NCI-H146 (cell line): Measurements from ENCODE around the gene RGS11.
A peak's percentile ranks its signal among the peaks of the same experiment; 100 is the strongest.

Source experiments
- DNase-seq: peaks from one replicate; lab custom pipeline; 2025; lab: John Stamatoyannopoulos, UW

The RGS11 gene

DNA sequence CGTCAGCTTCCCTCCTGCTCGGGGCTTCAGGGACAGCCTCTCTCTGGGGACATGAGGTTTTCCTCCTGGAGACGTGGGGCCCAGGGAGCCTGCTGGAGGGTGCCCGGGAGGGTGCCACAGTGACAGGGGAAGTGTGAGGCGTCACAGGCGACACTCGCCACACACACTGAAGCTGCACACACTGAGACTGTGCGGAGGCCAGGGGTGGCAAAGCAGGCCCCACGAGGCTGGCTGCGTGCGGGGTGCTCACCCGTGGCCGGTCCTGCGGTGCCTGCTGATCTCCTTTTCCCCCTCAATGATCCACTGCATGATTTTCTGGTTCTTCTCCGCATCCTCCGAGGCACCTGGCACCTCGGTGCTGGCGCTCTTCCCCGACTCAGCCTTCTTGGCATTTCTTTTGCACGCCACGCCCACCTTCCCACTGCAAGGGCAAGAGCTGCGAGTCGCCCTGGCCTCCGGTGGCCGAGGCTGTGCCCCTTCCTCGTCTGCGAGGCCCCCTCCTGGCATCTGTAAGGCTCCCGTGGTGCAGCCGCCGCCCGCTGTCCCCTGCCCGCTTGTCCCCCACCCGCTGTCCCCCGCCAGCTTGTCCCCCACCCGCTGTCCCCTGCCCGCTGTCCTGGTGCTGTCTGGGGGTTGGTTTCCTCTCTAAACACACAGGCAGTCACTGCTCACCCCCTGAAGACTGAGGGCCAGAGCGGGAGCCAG, 21.2 kb upstream of the RGS11 start:
- DNase-seq: no peak

DNA sequence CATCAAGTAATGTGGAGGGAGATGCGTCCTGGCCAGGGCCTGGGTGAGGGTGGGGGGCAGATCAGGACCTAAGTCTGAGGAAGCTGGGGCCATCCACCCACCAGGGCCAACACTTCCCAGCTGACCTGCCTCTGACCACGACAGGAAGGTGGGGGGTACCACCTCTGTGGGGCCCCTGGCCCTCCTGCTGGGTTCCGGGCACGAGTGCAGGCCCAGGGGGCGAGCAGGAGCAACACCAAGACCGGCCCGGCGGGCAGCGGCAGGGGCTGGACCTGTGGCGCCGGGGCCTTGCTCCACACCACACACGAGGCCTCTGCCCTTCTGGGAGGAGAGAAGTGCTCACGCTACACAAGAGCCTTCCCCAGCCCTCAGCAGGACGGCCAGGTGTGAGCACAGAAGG, 20.5 kb upstream of the RGS11 start:
- no peak for DNase-seq

DNA sequence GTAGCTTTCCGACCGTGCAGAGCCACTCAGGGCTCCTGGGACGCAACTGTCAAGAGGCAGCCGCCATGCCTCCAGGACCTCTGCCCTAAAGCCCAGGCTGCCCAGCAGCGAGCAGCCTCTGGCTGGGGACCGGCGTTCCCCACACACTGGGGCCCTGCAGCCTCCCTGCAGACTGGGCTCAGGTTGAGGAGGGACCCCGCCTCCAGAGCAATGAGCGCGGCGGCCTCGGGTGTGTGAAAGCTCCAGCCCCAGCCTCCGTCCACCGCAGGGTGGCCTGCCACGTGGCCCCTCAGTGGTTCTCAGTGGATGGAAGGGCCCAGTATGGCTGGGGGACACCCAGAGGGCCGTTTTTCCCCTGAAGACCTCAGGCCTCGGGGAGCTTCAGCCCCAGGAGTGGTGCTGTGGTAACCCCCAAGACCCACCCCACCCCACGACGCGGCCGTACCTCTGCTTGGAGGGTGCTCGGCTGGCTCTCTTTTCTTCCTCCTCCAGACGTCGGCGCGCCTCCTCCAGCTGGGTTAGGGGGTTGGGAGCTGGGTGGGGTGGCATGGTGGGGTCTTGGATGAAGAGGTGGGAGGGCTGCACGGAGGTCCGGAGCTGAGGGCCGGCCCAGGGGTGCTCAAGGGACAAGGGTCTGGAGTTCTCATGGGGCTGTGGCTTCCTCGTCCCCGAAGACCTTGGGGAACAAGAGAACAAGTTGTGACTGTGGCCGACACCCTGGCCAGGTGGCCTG, 17.5 kb upstream of the RGS11 start:
- DNase-seq: no peak

DNA sequence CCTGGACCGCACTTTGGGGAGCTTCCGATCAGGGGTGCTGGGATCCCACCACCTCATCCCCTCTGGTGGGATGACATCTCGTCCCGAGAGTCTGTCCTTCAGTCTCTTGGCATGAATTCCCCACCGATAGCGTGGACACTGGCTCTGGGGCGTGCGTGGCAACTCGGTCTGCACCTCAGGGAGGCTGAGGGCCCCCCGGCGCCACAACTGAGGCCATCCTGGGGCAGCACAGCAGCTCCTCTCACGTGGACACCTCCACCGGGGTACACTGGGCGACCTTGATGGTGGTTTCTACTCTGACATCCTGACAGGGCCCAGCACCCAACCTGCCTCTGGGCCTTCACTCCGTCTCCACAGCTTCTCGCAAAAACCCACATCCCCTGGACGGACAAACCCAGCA, 15.8 kb upstream of the RGS11 start:
- DNase-seq: no peak

DNA sequence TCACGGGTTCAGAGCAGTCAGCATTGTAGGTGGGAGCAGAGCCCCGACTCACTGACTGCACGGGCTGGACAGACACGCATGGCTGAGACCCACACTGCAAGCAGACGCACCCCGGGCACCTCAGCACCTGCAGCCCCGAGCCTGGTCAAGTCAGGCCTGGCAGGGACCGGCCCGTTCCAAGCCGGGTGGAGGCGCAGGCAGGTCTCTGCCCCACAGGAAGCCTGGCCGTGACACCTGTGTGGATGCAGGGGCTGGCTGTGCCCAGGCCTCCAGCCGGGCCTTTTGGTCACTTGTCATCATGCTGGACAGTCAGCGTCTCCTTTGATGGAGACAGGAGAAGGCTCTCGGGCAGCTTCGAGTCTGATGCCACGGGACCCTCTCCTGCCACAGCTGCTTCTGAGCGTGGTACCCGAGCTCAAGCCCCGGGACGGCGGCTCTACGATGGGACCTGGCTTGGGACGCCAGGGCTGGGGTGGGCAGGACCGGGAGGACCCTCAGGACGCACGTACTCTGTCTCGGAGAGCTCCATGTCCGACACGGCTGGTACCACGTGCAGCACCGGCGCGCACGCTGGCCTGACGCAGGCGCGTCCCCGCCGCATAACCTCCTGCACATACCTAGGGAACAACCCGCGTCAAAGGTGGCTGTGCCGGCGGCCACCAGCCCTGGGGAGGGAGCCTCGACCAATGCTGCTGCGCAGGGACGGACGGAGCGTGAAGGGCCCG, 15.1 kb upstream of the RGS11 start:
- DNase-seq: no peak

DNA sequence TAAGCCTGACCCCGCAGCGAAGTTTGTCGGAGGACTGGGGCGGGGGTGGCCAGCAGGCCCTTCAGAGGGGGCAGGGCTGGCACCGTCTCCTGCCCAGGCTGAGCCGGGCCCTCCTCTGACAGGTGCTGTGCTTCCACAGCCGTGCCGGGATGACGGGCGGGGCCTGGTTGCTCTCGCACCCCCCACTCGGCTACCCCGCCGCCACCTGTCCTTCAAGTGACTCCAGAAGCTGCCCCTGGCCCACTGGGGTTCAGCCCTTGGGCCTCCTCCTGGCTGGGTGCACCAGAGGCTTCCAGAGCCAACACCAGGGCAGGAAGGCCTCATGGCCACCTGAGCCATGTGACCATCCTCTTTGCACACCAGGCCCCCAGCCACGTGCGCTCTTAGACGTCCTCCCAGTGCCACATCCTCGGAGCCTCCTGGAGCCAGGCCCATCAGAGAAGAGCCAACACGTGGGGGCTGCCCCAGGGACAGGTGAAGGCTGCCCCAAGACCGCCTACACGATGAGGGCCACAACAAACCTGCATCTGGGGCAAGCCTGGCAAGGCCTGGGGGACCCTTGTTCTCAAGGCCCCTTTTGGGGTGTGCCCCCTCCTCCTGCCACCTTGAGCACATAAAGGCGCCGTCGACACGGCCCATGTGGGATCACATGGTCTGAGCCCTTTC, 14.4 kb upstream of the RGS11 start:
- no peak for DNase-seq

DNA sequence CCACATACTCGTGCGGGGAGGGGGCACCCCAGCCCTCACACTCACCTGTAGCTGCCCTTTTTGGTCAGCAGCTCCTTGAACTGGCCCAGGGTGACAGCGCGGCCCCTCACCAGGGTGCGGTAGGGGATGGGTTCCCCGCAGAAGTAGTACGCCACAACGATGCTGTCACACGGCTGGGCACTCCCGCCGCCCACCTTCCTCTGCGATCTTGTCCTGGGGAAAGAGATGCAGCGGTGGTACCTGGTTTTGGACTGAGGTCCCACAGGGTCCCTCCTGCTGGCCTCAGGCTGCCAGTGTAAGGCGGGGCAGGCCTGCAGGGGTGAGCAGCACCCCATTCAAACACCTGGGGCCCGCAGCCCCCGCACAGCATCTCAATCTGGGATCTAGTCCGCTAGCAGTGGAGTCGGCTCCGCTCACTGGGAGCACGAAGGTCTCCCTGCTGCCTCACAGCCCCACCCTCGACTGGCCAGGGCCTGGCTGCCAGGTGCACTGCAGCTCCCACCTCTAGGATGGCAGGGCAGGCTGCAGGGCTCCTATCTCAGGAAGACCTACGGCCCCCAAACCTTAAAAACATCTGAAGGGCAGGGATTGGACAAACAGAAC, 13.8 kb upstream of the RGS11 start:
- DNase-seq: no peak

DNA sequence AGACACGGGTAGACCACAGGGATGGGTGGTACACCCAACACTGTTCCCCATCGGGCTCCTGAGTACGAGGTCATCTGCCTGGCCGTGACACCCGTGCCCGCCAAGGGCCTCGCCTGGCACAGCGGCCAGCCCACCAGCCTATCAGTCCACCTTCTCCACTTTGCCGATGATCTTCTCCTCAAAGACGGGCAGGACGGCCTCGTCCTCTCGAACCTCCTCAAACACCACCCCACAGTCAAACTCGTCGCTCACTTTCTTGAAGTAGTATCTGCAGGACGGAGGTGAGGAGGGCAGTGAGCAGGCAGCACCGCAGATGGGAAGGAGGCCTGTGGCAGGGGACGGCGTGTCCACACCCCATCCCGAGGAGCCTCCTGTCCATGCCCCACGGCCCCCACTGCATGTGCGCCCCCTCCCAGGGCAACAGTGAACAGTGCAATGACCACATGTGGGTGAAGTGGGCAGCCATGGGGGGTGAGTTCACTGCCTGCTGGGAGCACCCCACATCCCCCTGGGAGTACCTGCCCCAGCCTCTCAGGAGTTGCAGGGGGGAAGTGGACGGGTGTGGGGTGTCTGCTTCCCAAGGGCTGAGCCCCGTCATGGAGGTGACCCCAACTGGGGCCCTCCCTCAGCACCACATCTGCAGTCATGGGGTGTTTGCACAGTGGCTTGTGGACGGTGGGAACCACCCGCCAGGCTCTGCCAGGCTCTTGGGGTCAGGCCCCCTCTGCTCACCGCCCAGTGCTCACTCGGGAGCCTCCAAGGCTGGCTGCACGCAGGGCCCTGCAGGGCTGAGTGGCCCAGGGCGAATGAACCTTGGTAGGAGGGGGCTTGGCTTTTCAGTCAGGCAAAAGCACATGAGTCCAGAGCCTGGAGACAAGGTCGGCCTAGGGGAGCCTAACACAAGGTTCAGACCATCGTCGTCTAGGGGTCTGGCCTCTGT, 12.5 kb upstream of the RGS11 start:
- DNase-seq: no peak

DNA sequence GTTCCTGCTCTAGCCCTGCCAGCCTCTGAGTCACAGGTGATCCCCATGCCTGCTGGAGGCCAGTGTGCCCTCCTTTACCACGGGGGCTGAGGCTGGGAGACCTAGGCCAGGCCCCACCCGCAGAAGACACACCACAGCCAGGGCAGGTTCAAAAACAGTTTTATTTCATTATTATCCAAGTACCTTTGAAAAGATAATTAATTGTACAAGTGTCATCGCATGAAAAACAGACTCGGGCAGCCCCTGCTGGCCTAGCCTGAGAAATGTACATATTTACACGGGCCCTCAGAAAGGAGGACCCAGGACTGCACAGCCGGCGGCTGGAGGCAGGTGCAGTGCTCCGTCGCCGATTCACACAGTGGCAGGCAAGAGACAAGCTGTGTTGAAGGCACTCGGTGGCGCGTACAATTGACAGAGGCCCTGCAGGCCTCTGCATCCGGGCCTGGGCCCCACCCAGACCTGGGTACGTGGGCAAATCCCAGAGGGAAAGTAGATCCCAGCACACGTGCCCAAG, 11.6 kb upstream of the RGS11 start:
- DNase-seq: peak; percentile 86

DNA sequence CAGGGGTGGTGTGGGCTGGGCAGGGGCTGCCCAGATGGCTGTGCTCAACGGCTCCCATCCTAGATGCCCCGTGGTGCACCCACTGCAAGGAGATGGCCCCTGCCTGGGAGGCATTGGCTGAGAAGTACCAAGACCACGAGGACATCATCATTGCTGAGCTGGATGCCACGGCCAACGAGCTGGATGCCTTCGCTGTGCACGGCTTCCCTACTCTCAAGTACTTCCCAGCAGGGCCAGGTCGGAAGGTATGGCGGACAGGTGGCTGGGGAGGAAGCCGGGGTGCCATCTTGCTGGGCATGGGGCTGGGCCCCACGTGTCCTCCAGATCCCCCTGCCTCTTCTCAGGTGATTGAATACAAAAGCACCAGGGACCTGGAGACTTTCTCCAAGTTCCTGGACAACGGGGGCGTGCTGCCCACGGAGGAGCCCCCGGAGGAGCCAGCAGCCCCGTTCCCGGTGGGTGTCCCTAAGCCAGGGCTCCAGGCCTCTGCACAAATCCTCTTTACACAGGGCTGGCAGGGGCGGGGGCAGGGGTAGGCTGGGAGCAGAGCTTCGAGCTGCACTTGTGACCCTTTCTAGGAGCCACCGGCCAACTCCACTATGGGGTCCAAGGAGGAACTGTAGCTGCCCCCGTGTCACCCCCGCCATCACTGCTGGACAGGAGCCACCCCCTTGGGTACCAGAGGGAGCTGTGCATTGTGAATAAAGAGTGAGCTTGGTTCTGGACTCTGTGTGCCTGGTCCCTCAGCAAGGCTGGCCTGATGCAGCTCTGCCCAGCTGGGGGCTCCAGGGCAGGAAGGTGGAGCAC, 10.9 kb upstream of the RGS11 start:
- no peak for DNase-seq

DNA sequence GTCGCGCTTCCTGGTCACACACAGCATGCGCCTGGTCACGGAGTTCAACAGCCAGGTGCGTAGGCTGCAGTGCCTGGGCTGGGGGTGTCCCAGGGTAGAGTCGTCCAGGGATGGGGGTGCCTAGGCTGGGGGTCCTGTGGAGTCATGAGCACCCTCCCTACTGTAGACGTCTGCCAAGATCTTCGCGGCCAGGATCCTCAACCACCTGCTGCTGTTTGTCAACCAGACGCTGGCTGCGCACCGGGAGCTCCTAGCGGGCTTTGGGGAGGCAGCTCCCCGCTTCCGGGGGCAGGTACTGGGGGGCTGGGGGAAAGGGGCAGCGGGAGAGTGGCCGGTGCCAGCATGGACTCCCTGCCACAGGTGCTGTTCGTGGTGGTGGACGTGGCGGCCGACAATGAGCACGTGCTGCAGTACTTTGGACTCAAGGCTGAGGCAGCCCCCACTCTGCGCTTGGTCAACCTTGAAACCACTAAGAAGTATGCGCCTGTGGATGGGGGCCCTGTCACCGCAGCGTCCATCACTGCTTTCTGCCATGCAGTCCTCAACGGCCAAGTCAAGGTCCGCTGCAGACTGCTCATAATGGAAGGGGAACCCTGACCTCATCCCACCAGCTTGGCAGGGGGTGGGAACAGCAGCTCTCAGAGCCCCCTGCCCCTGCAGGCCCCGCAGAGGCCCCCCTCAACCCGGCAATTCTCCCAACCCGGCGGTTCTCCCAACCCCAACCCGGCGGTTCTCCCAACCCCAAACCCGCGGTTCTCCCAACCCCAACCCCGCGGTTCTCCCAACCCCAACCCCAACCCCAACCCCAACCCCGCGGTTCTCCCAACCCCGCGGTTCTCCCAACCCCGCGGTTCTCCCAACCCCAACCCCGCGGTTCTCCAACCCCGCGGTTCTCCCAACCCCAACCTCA, 9.7 kb upstream of the RGS11 start:
- no peak for DNase-seq

DNA sequence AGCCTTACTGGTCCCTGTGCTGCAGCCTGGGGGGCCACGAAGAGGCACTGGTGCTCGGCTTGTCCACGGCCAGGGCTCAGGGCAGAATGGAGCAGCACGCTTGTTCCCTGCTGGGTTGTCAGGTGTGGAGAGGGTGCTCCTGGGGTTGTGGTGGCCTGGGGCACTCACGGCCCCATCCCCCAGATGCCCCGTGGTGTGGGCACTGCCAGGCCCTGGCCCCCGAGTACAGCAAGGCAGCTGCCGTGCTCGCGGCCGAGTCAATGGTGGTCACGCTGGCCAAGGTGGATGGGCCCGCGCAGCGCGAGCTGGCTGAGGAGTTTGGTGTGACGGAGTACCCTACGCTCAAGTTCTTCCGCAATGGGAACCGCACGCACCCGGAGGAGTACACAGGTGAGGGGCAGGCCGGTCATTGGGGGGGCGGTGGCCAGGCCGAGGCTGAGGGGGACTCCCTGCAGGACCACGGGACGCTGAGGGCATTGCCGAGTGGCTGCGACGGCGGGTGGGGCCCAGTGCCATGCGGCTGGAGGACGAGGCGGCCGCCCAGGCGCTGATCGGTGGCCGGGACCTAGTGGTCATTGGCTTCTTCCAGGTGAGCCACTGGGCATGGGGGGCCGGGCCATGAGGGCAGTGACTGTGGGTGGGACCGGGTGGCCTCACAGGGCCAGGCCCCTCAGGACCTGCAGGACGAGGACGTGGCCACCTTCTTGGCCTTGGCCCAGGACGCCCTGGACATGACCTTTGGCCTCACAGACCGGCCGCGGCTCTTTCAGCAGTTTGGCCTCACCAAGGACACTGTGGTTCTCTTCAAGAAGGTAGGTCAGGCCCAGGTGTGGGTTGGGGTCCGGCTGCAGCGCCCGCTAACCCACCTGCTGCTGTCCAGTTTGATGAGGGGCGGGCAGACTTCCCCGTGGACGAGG, 8.7 kb upstream of the RGS11 start:
- no peak for DNase-seq

DNA sequence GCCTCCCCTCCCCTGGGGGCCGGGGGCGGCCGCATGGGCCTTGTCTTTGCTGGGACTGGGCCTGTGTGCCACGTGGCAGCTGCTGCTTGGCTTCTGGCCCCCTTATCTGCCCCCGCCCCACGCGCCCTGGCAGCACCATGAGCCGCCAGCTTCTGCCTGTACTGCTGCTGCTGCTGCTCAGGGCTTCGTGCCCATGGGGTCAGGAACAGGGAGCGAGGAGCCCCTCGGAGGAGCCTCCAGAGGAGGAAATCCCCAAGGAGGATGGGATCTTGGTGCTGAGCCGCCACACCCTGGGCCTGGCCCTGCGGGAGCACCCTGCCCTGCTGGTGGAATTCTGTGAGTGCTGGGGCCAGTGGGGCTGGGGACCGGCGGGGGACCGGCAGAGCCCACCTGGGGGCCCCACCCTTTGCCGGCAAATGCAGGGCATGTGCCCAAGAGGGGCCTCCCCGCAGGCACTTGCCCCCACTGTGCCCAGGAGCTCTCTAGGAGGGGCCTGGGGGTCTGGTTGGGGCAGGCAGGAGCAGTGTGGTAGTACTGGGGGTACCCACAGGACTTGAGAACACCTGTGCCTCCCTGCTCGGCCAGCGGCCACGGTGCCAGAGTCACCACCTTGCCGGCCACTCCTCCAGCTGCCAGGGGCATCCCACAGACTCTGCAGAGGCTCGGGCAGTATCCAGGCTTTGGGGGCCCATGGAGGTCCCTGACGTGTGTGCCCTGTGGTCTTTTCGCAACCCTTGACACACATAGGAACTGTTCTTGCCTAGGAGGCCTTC, 7.5 kb upstream of the RGS11 start, which contains the start of gene PDIA2:
Gene PDIA2, plus strand, starts transcription at position 132 of the 773 bp plus-strand sequence. Its CDS starts 6 bp downstream, at position 138.
- no peak for DNase-seq

DNA sequence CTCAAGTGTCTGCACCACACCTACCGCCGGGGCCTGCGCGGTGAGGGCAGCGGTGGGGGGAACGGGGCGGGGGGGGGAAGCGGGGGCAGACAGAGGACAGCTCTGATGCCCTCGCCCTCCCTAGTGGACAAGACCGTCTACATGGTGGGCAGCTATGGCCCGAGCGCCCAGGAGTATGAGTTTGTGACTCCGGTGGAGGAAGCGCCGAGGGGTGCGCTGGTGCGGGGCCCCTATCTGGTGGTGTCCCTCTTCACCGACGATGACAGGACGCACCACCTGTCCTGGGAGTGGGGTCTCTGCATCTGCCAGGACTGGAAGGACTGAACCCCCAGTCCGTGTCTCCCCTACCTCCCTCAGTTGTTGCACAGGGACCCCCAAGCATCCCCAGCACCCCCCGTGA, 6.7 kb upstream of the RGS11 start:
- DNase-seq: no peak

DNA sequence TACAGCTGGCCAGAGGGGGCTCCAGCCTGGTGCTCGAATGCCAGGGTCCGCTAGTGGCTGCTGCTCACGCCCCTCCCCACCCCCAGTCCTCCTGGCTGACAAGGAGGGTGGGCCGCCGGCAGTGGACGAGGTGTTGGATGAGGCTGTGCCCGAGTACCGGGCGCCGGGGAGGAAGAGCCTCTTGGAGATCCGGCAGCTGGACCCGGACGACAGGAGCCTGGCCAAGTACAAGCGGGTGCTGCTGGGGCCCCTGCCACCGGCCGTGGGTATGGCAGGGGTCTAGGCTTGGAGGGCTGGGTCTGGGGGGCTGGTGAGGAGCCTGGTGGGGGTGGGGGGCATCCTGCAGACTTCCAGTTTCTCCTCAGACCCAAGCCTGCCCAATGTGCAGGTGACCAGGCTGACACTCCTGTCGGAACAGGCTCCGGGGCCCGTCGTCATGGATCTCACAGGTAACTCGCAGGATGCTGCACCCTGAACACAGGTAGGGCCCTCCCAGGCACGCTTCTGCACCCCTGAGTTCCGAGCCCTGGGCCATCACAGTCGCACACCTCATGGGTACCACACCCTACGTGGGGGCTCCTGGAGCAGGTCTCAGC, 6.0 kb upstream of the RGS11 start:
- no peak for DNase-seq

DNA sequence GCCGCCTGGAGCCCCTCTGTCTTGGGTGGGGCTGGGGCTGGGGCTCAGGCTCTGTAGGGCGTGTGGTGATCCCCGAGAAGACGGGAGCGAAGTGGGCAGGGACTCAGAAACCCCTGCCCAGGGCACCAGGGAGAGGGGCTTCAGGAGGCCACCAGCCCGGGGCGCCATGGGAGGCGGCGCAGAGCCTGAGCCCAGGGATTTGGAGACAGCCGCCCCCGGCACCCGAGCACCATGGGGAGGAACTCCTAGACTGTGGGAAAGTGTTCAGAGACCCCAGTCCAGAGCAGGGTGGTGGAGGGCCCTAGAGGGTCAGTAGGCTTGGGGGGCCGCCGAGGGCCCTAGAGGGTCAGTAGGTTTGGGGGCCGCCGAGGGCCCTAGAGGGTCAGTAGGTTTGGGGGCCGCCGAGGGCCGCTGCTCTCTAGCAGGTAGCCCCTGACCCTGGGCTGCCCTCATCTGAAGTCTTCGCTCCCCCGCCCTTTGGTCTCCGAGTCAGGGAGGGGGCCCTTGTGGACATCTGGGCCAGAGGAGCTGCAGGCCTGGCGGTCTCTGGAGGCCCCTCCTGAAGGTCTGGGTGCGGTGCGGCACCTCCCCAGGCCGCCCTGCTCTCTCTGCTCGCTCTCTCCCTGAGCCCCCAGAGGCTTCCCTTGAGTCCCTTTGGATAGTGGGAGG, 5.4 kb upstream of the RGS11 start:
- DNase-seq: no peak
